A375 (cell line): ENCODE data around the gene AMY2B. TPM values are rescaled to one million over a fixed set of nuclear protein-coding genes. Genes with fewer than 3 reads are reported as not detected.

Experiments
- total RNA-seq: library from RNA; depleted of rRNA; stranded (reverse); fragments of >200 nt; shearing (Covaris generic); gene quantifications from 2 replicates; pipeline ENCODE4 v1.2.3, GENCODE V29; 2014; rRNA removed

The AMY2B gene
- 0.83 and 1.1 TPM in 2 replicates for total RNA-seq

GRCh38 chr1:103571289-103571688 lies at the start of gene AMY2B:
AMY2B (plus strand) TSS chr1:103571589; CDS start chr1:103571603, 14 bp downstream.

DNA sequence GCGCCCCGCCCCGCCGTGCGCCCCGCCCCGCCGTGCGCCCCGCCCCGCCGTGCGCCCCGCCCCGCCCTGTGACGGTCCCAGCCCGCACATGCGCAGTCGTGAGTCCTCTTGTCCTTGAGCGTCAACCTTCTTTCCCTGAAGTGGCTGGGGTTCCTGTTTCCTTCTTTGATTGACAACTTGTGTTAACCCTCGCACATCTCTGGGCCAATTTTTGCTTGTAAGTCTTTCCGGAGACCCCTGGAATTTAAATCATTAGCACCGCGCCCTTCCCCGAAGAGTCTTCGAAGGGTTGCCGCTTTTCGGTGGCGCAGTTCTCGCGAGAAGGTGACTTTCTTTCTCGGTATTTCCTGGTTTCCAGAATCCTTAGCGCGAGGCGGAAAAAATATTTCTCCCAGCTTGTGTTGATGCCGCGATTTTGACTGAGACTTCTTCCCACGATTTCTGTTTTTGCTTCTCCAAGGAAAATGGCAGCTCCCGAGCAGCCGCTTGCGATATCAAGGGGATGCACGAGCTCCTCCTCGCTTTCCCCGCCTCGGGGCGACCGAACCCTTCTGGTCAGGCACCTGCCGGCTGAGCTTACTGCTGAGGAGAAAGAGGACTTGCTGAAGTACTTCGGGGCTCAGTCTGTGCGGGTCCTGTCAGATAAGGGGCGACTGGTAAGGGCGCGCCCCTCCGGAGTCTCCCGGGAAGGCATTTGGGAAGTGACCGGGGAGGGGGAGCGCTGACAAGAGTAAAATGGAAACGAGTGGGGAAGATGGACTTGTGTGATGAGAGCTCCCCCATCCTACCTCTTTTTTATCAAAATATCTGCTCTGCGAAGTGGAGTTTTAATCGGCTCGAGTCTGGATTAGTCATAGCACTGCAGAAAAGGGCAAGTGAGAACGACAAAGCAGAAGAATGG lies 45.5 kb upstream of the AMY2B start, which contains the start of gene RNPC3:
RNPC3 (plus strand) TSS at position 93 of the 901 bp plus-strand sequence; CDS start at position 465, 372 bp downstream.

GRCh38 chr1:103616994-103617477 lies 45.6 kb downstream of the AMY2B start, which contains the start of gene AMY2A:
AMY2A (plus strand) TSS chr1:103617427; CDS start chr1:103617441, 14 bp downstream.

Other genes starting within 250 kb of the AMY2B start
- 7.0 and 8.4 TPM in 2 replicates for gene RNPC3, start 45.9 kb upstream of the AMY2B start, total RNA-seq
- gene AMY2A, start 45.8 kb downstream of the AMY2B start, total RNA-seq = not detected in 2 replicates
- not detected in 2 replicates for gene AMY1A, start 84.2 kb downstream of the AMY2B start, total RNA-seq
- not detected in 2 replicates for gene AMY1B, start 124.6 kb downstream of the AMY2B start, total RNA-seq
- gene AMY1C, start 178.3 kb downstream of the AMY2B start, total RNA-seq = not detected in 2 replicates